PC-3 (cell line): ENCODE results near the gene BIK.
"Not testable (repeated sequence)": the region's sequence is repeated elsewhere in the genome, so short reads cannot be mapped to it uniquely, and the experiment has no call there.

Source experiments
- CTCF ChIP-seq: fragments of 300-600 bp; sonication (generic); conservative IDR thresholded peaks from 2 replicates; pipeline ENCODE4 v1.5.1; 2017; ENCODE audit warnings: antibody characterized with exemption, low read depth, mild to moderate bottlenecking, low read length
- EZH2 ChIP-seq: fragments of 300-600 bp; sonication (generic); IDR thresholded peaks from one replicate; pipeline ENCODE4 v1.6.1; 2017; ENCODE audit warnings: antibody characterized with exemption, mild to moderate bottlenecking, low read length; ENCODE audit not compliant: unreplicated experiment
- EZH2phosphoT487 ChIP-seq: fragments of 300-600 bp; sonication (generic); IDR thresholded peaks from 2 replicates; pipeline ENCODE4 v1.6.1; 2018; ENCODE audit warnings: mild to moderate bottlenecking, antibody characterized with exemption, low read length, borderline replicate concordance

- TF ChIP-seq EZH2, CTCF, EZH2phosphoT487: not testable (repeated sequence)
These were observed 34.8 kb downstream of the BIK start for GRCh38 chr22:43145371-43145770.
